Vagina (tissue), 2 donors: ENCODE measurements around the gene ACSL6. TPM values are rescaled to one million over a fixed set of nuclear protein-coding genes. Genes with fewer than 3 reads are reported as not detected.

ENCODE experiments used
- DNase-seq, 2 donors: peaks; one replicate each; pipeline ENCODE4 v3.0.0-alpha.2; 2017; ENCODE audit errors: extremely low spot score in 2 of 2
- H3K27ac ChIP-seq: fragments of 200-600 bp; sonication (generic); one replicate; pipeline ENCODE4 v1.5.1; 2019
- H3K27me3 ChIP-seq: fragments of 200-600 bp; sonication (generic); one replicate; pipeline ENCODE4 v1.5.1; 2019
- H3K36me3 ChIP-seq, 2 donors: fragments of 200-600 bp; sonication (generic); one replicate each; pipeline ENCODE4 v1.5.1; 2017 to 2019
- H3K4me1 ChIP-seq: fragments of 200-600 bp; sonication (generic); one replicate; pipeline ENCODE4 v1.5.1; 2019
- H3K4me3 ChIP-seq, 2 donors: fragments of 200-600 bp; sonication (generic); 1 replicate in 1 of 2; 2 replicates in 1 of 2; pipeline ENCODE4 v1.5.1; 2016 to 2019
- H3K9me3 ChIP-seq: fragments of 200-600 bp; sonication (generic); one replicate; pipeline ENCODE4 v1.5.1; 2019
- POLR2A ChIP-seq, 2 donors: fragments of 450-650 bp; IDR thresholded peaks; one replicate each; pipeline ENCODE4 v1.6.1; 2017; ENCODE audit warnings: antibody characterized with exemption in 2 of 2, mild to moderate bottlenecking in 2 of 2, moderate library complexity in 2 of 2
- POLR2AphosphoS5 ChIP-seq, 2 donors: sonication (generic); formaldehyde crosslinking; IDR thresholded peaks; one replicate each; pipeline ENCODE4 v1.9.0; 2017; ENCODE audit warnings: antibody characterized with exemption in 2 of 2, mild to moderate bottlenecking in 2 of 2, low read depth in 1 of 2; ENCODE audit not compliant: insufficient read depth in 1 of 2
- intact Hi-C: fragments of 100-400 bp; cut with DNase I; formaldehyde crosslinking; loops from one replicate; pipeline ENCODE4 v1.15.1; 2023
- total RNA-seq: library from RNA; depleted of rRNA; stranded (reverse); fragments of >200 nt; gene quantifications from one replicate; pipeline ENCODE4 v1.2.3, GENCODE V29; 2016
- TF ChIP-seq, protein P1 (sequence below), 3 experiments: fragments of 450-650 bp in 2 of 3; fragments of 200-600 bp in 1 of 3; sonication (generic) in 1 of 3; IDR thresholded peaks; one replicate each; pipeline ENCODE4 v1.5.1; 2017 to 2019; ENCODE audit warnings: antibody characterized with exemption in 3 of 3, mild to moderate bottlenecking in 2 of 3, moderate library complexity in 2 of 3

ACSL6 gene
- total RNA-seq, 1 donor from 2014 or later = 0.49 TPM

DNA sequence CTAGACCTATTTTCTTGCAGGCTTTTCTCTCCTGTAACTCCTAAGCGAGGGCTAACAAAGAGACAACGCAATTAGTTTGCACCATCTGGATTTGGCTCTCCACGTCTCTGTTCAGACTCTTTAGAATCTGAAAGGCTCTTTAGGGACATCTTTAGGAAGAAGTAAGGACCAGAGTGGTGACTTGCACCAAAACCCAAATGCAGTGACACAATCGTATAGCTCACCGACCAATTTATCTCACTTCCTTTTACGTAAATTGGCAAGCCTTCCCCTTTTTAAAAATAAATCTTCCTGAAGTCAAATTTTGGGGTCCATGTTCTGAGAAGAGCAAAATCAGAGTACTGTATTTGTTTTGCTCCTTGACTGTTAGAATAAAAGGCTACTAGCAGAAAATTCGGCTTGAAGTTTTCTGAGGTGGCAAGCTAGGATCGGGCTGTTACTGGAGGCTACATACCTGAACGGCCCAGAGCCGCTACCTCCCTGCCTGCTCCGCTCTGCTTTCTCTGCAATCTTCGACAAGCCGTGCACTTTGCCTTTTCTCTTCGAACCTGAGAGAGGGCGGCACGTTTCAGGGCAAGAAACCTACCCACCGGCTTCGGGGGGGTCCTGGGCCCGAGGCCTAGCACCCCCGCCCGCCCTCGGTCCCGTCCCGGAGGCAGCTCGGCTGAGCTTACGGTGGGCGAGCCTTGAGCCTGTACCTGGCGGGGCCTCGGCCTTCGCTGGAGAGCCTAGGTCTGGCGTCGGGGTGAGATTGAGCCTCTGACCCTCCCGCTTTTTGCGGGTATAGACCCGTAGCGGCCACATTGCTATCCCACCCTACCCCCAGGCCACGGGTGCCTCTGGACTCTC, 66.5 kb downstream of the ACSL6 start:
- H3K36me3 ChIP-seq = no peaks in the 10 kb centered on the region
- no peak for DNase-seq
- no peaks in the 10 kb centered on the region for H3K4me1 ChIP-seq
- no peak overlapping the region for H3K27ac ChIP-seq
- intact Hi-C loops = loop anchor here (5.0 kb wide), 1 partner anchor 1158 kb away; no protein-coding TSS in a partner anchor
- no peak for TF ChIP-seq POLR2A (IDR thresholded peaks at IDR 0.05)
- TF ChIP-seq, protein P1, sequence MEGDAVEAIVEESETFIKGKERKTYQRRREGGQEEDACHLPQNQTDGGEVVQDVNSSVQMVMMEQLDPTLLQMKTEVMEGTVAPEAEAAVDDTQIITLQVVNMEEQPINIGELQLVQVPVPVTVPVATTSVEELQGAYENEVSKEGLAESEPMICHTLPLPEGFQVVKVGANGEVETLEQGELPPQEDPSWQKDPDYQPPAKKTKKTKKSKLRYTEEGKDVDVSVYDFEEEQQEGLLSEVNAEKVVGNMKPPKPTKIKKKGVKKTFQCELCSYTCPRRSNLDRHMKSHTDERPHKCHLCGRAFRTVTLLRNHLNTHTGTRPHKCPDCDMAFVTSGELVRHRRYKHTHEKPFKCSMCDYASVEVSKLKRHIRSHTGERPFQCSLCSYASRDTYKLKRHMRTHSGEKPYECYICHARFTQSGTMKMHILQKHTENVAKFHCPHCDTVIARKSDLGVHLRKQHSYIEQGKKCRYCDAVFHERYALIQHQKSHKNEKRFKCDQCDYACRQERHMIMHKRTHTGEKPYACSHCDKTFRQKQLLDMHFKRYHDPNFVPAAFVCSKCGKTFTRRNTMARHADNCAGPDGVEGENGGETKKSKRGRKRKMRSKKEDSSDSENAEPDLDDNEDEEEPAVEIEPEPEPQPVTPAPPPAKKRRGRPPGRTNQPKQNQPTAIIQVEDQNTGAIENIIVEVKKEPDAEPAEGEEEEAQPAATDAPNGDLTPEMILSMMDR (IDR thresholded peaks at IDR 0.05) = no peak
- no peak for TF ChIP-seq POLR2AphosphoS5 (IDR thresholded peaks at IDR 0.05; ENCODE audit: insufficient read depth in 1 of 2, low read depth in 1 of 2)
- H3K27me3 ChIP-seq = no peaks in the 10 kb centered on the region
- H3K9me3 ChIP-seq = no peaks in the 10 kb centered on the region
- no peak overlapping the region for H3K4me3 ChIP-seq

DNA sequence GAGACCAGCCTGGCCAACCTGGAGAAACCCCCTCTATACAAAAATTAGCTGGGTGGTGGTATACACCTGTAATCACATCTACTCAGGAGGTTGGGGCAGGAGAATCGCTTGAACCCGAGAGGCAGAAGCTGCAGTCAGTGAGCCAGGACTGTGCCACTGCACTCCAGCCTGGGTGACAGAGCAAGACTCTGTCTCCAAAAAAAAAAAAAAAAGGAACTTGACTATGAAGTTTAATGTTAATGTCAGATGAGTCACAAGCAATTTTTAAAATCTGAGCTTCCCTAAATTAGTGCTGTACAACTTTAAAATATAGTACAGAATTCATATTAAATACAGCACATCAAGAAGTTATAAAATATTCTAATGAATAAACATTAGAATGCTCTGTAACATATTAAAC, 67.5 kb downstream of the ACSL6 start:
- intact Hi-C loops = loop anchor here (5.0 kb wide), 1 partner anchor 1157 kb away; no protein-coding TSS in a partner anchor
- DNase-seq = no peak
- Histone ChIP-seq H3K27me3 (no peaks in the 10 kb centered on the region), H3K36me3 (no peaks in the 10 kb centered on the region), H3K9me3 (no peaks in the 10 kb centered on the region), H3K27ac (no peak overlapping the region), H3K4me1 (no peaks in the 10 kb centered on the region), H3K4me3 (no peak overlapping the region)
- TF ChIP-seq POLR2A (IDR thresholded peaks at IDR 0.05) (no peak), POLR2AphosphoS5 (IDR thresholded peaks at IDR 0.05; ENCODE audit: insufficient read depth in 1 of 2, low read depth in 1 of 2) (no peak)
- TF ChIP-seq, protein P1 (IDR thresholded peaks at IDR 0.05) = no peak

DNA sequence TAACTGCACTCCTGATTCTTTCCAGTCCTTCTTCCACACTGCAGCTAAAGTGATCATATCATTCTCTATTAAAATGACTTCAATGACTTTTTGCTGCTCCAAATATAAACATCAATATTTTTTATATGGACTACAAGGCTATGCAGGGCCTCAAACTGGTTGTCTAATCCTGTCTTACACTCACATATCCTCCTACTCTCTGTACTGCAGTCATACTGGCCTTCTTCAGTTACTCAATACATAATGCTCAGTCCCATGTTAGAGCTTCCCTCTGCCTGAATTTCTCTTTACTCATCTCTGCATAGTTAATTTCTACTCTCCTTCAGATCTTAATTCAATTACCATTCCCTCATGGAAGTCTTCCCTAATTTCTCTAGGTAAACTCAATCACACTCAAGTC, 69.4 kb downstream of the ACSL6 start:
- no peak for TF ChIP-seq POLR2AphosphoS5 (IDR thresholded peaks at IDR 0.05; ENCODE audit: insufficient read depth in 1 of 2, low read depth in 1 of 2)
- no peak for TF ChIP-seq POLR2A (IDR thresholded peaks at IDR 0.05)
- TF ChIP-seq, protein P1 (IDR thresholded peaks at IDR 0.05) = no peak
- intact Hi-C loops = loop anchor here (5.0 kb wide), 1 partner anchor 1155 kb away; no protein-coding TSS in a partner anchor
- H3K9me3 ChIP-seq = no peaks in the 10 kb centered on the region
- no peak for DNase-seq
- H3K4me1 ChIP-seq = no peaks in the 10 kb centered on the region
- H3K27ac ChIP-seq = no peak overlapping the region
- H3K36me3 ChIP-seq = no peaks in the 10 kb centered on the region
- H3K27me3 ChIP-seq = no peaks in the 10 kb centered on the region
- H3K4me3 ChIP-seq = no peak overlapping the region

DNA sequence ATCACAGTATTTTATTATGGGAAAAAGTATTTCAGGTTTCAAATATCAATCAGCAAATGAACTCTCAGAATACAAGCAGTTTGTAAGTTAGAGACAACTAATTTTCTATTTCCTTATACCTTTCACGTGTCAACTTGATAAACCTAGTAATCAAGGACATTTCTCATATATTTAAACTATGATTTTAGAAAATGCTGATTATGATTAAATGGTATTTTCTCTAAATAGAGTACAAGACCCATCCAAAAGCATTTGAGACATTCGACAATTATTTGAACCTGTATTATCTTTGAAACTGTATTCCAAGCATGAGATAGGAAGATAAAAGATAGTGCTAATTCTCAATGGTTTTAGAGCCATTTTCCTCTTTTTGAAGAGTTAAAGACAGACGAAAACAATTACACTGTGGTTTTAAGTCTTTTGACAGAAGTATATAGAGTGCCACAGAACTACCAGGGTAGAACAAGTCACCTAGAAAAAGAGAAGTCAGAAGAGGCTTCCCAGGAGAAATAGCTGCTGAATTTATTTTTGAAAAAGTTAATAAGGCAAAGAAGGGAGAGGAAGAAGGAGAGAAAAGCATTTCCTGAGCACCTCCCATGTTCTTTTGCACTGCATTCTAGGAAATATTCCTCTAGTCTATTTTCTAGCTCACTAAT, 71.6 kb downstream of the ACSL6 start:
- H3K9me3 ChIP-seq = no peaks in the 10 kb centered on the region
- H3K4me3 ChIP-seq = no peak overlapping the region
- H3K27ac ChIP-seq = no peak overlapping the region
- H3K27me3 ChIP-seq = no peaks in the 10 kb centered on the region
- no peaks in the 10 kb centered on the region for H3K36me3 ChIP-seq
- DNase-seq = no peak
- TF ChIP-seq POLR2A (IDR thresholded peaks at IDR 0.05) (no peak), POLR2AphosphoS5 (IDR thresholded peaks at IDR 0.05; ENCODE audit: insufficient read depth in 1 of 2, low read depth in 1 of 2) (no peak)
- TF ChIP-seq, protein P1 (IDR thresholded peaks at IDR 0.05) = no peak
- intact Hi-C loops = loop anchor here (5.0 kb wide), 1 partner anchor 1153 kb away; no protein-coding TSS in a partner anchor
- no peaks in the 10 kb centered on the region for H3K4me1 ChIP-seq
